Sigmoid colon (tissue), 7 donors: ENCODE measurements around the gene DHRS7B. TPM values are rescaled to one million over a fixed set of nuclear protein-coding genes. Genes with fewer than 3 reads are reported as not detected.

ENCODE experiments used
- DNase-seq: peaks from one replicate; pipeline ENCODE4 v3.0.0-alpha.2; 2019
- H3K27ac ChIP-seq, 4 donors: fragments of 200-600 bp; sonication (generic); one replicate each; pipeline ENCODE4 v1.5.1; 2016 to 2019; ENCODE audit warnings: mild to moderate bottlenecking in 1 of 4
- H3K27me3 ChIP-seq, 3 donors: fragments of 200-600 bp; sonication (generic); one replicate each; pipeline ENCODE4 v1.5.1; 2019; ENCODE audit warnings: mild to moderate bottlenecking in 1 of 3
- H3K36me3 ChIP-seq, 4 donors: fragments of 200-600 bp; sonication (generic); one replicate each; pipeline ENCODE4 v1.5.1; 2016 to 2019
- H3K4me1 ChIP-seq, 4 donors: fragments of 200-600 bp; sonication (generic); one replicate each; pipeline ENCODE4 v1.5.1; 2017 to 2019
- H3K4me3 ChIP-seq, 4 donors: fragments of 200-600 bp; sonication (generic); one replicate each; pipeline ENCODE4 v1.5.1; 2017 to 2019; ENCODE audit warnings: mild to moderate bottlenecking in 2 of 4, moderate library complexity in 1 of 4
- H3K9me3 ChIP-seq, 4 donors: fragments of 200-600 bp in 3 of 4; sonication (generic) in 3 of 4; one replicate each; pipeline versions ENCODE4 v1.5.1 to v1.6.1; 2013 to 2019
- CTCF ChIP-seq, 4 experiments: fragments of 450-650 bp in 3 of 4; fragments of 200-600 bp in 1 of 4; IDR thresholded peaks; one replicate each; pipeline ENCODE4 v1.5.1; 2016 to 2019; ENCODE audit warnings: antibody characterized with exemption in 4 of 4, mild to moderate bottlenecking in 3 of 4, moderate library complexity in 2 of 4
- EP300 ChIP-seq, 4 donors: sonication (generic); formaldehyde crosslinking; IDR thresholded peaks; one replicate each; pipeline ENCODE4 v1.6.1; 2017; ENCODE audit warnings: antibody characterized with exemption in 4 of 4
- POLR2A ChIP-seq, 2 donors: fragments of 450-650 bp; IDR thresholded peaks; one replicate each; pipeline ENCODE4 v1.6.1; 2016; ENCODE audit warnings: antibody characterized with exemption in 2 of 2, mild to moderate bottlenecking in 2 of 2, moderate library complexity in 2 of 2
- POLR2AphosphoS5 ChIP-seq, 4 donors: sonication (generic); formaldehyde crosslinking; IDR thresholded peaks; one replicate each; pipeline ENCODE4 v1.6.1; 2017; ENCODE audit warnings: antibody characterized with exemption in 4 of 4
- WGBS, 2 donors: extraction: QIAGEN DNeasy Blood & Tissue Kit; methylation state at CpG; one replicate each; pipeline ENCODE4 v1.1.7; 2013; 5-methylcytosine and 5-hydroxymethylcytosine counted together
- intact Hi-C: fragments of 100-400 bp; cut with DNase I; formaldehyde crosslinking; loops from one replicate; pipeline ENCODE4 v1.15.1; 2023
- polyA plus RNA-seq, 3 donors: library from polyadenylated mRNA; stranded (reverse); fragments of 200-250 nt; gene quantifications; one replicate each; pipeline ENCODE4 v1.2.3, GENCODE V29; 2013
- total RNA-seq, 4 donors: library from RNA; depleted of rRNA; stranded (reverse); fragments of >200 nt; gene quantifications; one replicate each; pipeline ENCODE4 v1.1.0, GENCODE V29; 2016
- donor health status: healthy with polysubstance abuse.
- donor health status: Bipolar disorder and iron deficiency.
- donor health status: healthy.

Gene DHRS7B
- total and polyA plus RNA-seq, 7 donors: 8.3 to 31.9 (median 23.2) TPM

- H3K27ac ChIP-seq: peak overlapping the region in 2 of 4 donors; percentile 82
- H3K4me1 ChIP-seq: peaks cover 0 to 69% (median 49%) of the 10 kb centered on the region in 4 donors
These were observed 41.7 kb downstream of the DHRS7B start for GRCh38 chr17:21168555-21168865.

GRCh38 chr17:21169496-21169895 lies 42.7 kb downstream of the DHRS7B start:
- Histone ChIP-seq H3K27ac (peak overlapping the region in 2 of 4 donors; percentile 60 to 61), H3K36me3 (peaks cover 0 to 13% (median 0%) of the 10 kb centered on the region in 4 donors), H3K4me3 (no peak overlapping the region), H3K4me1 (peaks cover 0 to 79% (median 57%) of the 10 kb centered on the region in 4 donors), H3K9me3 (no peaks in the 10 kb centered on the region), H3K27me3 (no peaks in the 10 kb centered on the region)
- TF ChIP-seq POLR2AphosphoS5 (IDR thresholded peaks at IDR 0.05) (no peak), EP300 (IDR thresholded peaks at IDR 0.05) (no peak), CTCF (IDR thresholded peaks at IDR 0.05) (no peak), POLR2A (IDR thresholded peaks at IDR 0.05) (no peak)
- DNase-seq: no peak
- intact Hi-C loops: loop anchor here (5.0 kb wide), 2 partner anchors 37 to 92 kb away; no protein-coding TSS in a partner anchor
- 93 to 95% methylated on average over 7 of the region's 7 CpGs for WGBS, 2 donors

More at GRCh38 chr17:21168555-21168865, 41.7 kb downstream of the DHRS7B start:
- Histone ChIP-seq H3K27me3 (no peaks in the 10 kb centered on the region), H3K4me3 (no peak overlapping the region), H3K9me3 (no peaks in the 10 kb centered on the region), H3K36me3 (peaks cover 0 to 6% (median 0%) of the 10 kb centered on the region in 4 donors)
- no peak for DNase-seq
- intact Hi-C loops: loop anchor here (5.0 kb wide), 2 partner anchors 36 to 91 kb away; no protein-coding TSS in a partner anchor
- no peak for TF ChIP-seq POLR2A (IDR thresholded peaks at IDR 0.05)
- TF ChIP-seq CTCF (IDR thresholded peaks at IDR 0.05): no peak
- no peak for TF ChIP-seq EP300 (IDR thresholded peaks at IDR 0.05)
- TF ChIP-seq POLR2AphosphoS5 (IDR thresholded peaks at IDR 0.05): no peak
- WGBS, 2 donors: 95 to 98% methylated on average over 12 of the region's 12 CpGs

GRCh38 chr17:21170809-21171208 lies 44.0 kb downstream of the DHRS7B start:
- intact Hi-C loops: no loop called here
- H3K4me1 ChIP-seq: peaks cover 0 to 74% (median 59%) of the 10 kb centered on the region in 4 donors
- peak; percentile 75 for DNase-seq
- TF ChIP-seq POLR2AphosphoS5 (IDR thresholded peaks at IDR 0.05) (peak in 3 of 4 donors; percentile 10 to 21 (median 15)), CTCF (IDR thresholded peaks at IDR 0.05) (no peak), POLR2A (IDR thresholded peaks at IDR 0.05) (no peak)
- H3K27ac ChIP-seq: peak overlapping the region in 3 of 4 donors; percentile 34 to 61 (median 60)
- no peaks in the 10 kb centered on the region for H3K27me3 ChIP-seq
- H3K36me3 ChIP-seq: peaks cover 0 to 13% (median 0%) of the 10 kb centered on the region in 4 donors
- no peak overlapping the region for H3K4me3 ChIP-seq
- WGBS, 2 donors: 80 to 89% methylated on average over 7 of the region's 7 CpGs
- H3K9me3 ChIP-seq: no peaks in the 10 kb centered on the region

- Histone ChIP-seq H3K9me3 (no peaks in the 10 kb centered on the region), H3K27ac (peak overlapping the region in 3 of 4 donors; percentile 34 to 61 (median 60)), H3K4me3 (no peak overlapping the region), H3K27me3 (no peaks in the 10 kb centered on the region), H3K4me1 (peaks cover 0 to 68% (median 53%) of the 10 kb centered on the region in 4 donors), H3K36me3 (peaks cover 0 to 13% (median 0%) of the 10 kb centered on the region in 4 donors)
- intact Hi-C loops: no loop called here
- no peak for DNase-seq
- TF ChIP-seq CTCF (IDR thresholded peaks at IDR 0.05) (no peak), EP300 (IDR thresholded peaks at IDR 0.05) (no peak), POLR2A (IDR thresholded peaks at IDR 0.05) (no peak), POLR2AphosphoS5 (IDR thresholded peaks at IDR 0.05) (no peak)
- 87 to 90% methylated on average over 12 of the region's 12 CpGs for WGBS, 2 donors
These were observed 44.7 kb downstream of the DHRS7B start for GRCh38 chr17:21171309-21171922.
